ENCODE data around the gene EXOC2.

GRCh38 chr6:704046-704445, 11.1 kb upstream of the EXOC2 start:
- no peak for TF ChIP-seq ELF4 (IDR thresholded peaks at IDR 0.05)
- TF ChIP-seq FOXM1 (IDR thresholded peaks at IDR 0.05; ENCODE audit: borderline replicate concordance) = no peak
- no peak for TF ChIP-seq SP1 (IDR thresholded peaks at IDR 0.05)
- TF ChIP-seq LEF1 (IDR thresholded peaks at IDR 0.05; ENCODE audit: borderline replicate concordance) = no peak
- TF ChIP-seq NFRKB (IDR thresholded peaks at IDR 0.05) = no peak
- no peak for TF ChIP-seq TARDBP (IDR thresholded peaks at IDR 0.05)
- no peak for TF ChIP-seq PKNOX1 (IDR thresholded peaks at IDR 0.05)
- no peak for TF ChIP-seq FOXK2 (IDR thresholded peaks at IDR 0.05)
- TF ChIP-seq BHLHE40 (IDR thresholded peaks at IDR 0.05; ENCODE audit: borderline replicate concordance) = no peak
- TF ChIP-seq ARNT (IDR thresholded peaks at IDR 0.05) = no peak
- no peak for TF ChIP-seq FOXA1 (IDR thresholded peaks at IDR 0.05)
- no peak for TF ChIP-seq HDGF (IDR thresholded peaks at IDR 0.05; ENCODE audit: borderline replicate concordance)
